Skeletal muscle satellite cell (primary cell): ENCODE data around the gene KEAP1. TPM values are rescaled to one million over a fixed set of nuclear protein-coding genes. Genes with fewer than 3 reads are reported as not detected.
"Not testable (repeated sequence)": the region's sequence is repeated elsewhere in the genome, so short reads cannot be mapped to it uniquely, and the experiment has no call there.

ENCODE experiments used
- H3K27me3 ChIP-seq: 2 replicates; pipeline ENCODE4 v1.7.0; 2013; ENCODE audit warnings: low read length; ENCODE audit not compliant: control insufficient read depth, insufficient read depth
- H3K36me3 ChIP-seq: 2 replicates; pipeline ENCODE4 v1.7.0; 2013; ENCODE audit warnings: mild to moderate bottlenecking, control low read depth, low read length; ENCODE audit not compliant: insufficient read depth
- H3K4me1 ChIP-seq: 2 replicates; pipeline ENCODE4 v1.7.0; 2013; ENCODE audit warnings: low read length; ENCODE audit not compliant: control insufficient read depth, insufficient read depth
- H3K4me2 ChIP-seq: 2 replicates; pipeline ENCODE4 v1.7.0; 2013; ENCODE audit warnings: mild to moderate bottlenecking, low read length
- H3K4me3 ChIP-seq: 2 replicates; pipeline ENCODE4 v1.7.0; 2013; ENCODE audit warnings: low read length
- H3K9ac ChIP-seq: 2 replicates; pipeline ENCODE4 v1.7.0; 2013; ENCODE audit warnings: mild to moderate bottlenecking, low read depth, low read length, moderate library complexity
- H3K9me3 ChIP-seq: replicated peaks from 2 replicates; pipeline ENCODE4 v1.7.0; 2013; ENCODE audit warnings: mild to moderate bottlenecking, control low read depth, low read length
- total RNA-seq: library from RNA; depleted of rRNA; stranded (reverse); fragments of >200 nt; gene quantifications from 2 replicates; pipeline ENCODE4 v1.2.3, GENCODE V29; 2012; rRNA removed

KEAP1 gene
- total RNA-seq: 50.4 and 55.0 TPM in 2 replicates

- peak within 1 kb of the TSS; percentile 96 for H3K4me2 ChIP-seq
- no peaks in the 10 kb centered on the region for H3K9me3 ChIP-seq
- peak within 1 kb of the TSS; percentile 99 for H3K9ac ChIP-seq
- peak within 1 kb of the TSS; percentile 88 for H3K4me3 ChIP-seq
- peaks cover 8% of the 10 kb centered on the region for H3K4me1 ChIP-seq
- H3K27me3 ChIP-seq: no peaks in the 10 kb centered on the region
- H3K36me3 ChIP-seq: peaks cover 17% of the 10 kb centered on the region
Observed at GRCh38 chr19:10503002-10503789, at the start of gene KEAP1. KEAP1 (minus strand) TSS chr19:10503356; CDS start chr19:10500033, 3,323 bp downstream.

- Histone ChIP-seq H3K36me3 (peaks cover 57% of the 10 kb centered on the region), H3K9ac (no peak overlapping the region), H3K4me1 (no peaks in the 10 kb centered on the region), H3K4me3 (no peak overlapping the region), H3K4me2 (no peak overlapping the region), H3K9me3 (no peaks in the 10 kb centered on the region), H3K27me3 (no peaks in the 10 kb centered on the region)
Observed at GRCh38 chr19:10552510-10553053, 49.4 kb upstream of the KEAP1 start.

GRCh38 chr19:10551698-10552301 lies 48.6 kb upstream of the KEAP1 start:
- H3K9ac ChIP-seq: no peak overlapping the region
- H3K4me1 ChIP-seq: no peaks in the 10 kb centered on the region
- no peaks in the 10 kb centered on the region for H3K27me3 ChIP-seq
- peaks cover 59% of the 10 kb centered on the region for H3K36me3 ChIP-seq
- H3K4me3 ChIP-seq: no peak overlapping the region
- H3K9me3 ChIP-seq: no peaks in the 10 kb centered on the region
- no peak overlapping the region for H3K4me2 ChIP-seq

- not testable (repeated sequence) for H3K9ac ChIP-seq, H3K4me3 ChIP-seq, H3K27me3 ChIP-seq, H3K4me1 ChIP-seq, H3K9me3 ChIP-seq, H3K4me2 ChIP-seq
- H3K36me3 ChIP-seq: peaks cover 60% of the 10 kb centered on the region
Observed at GRCh38 chr19:10551006-10551405, 47.9 kb upstream of the KEAP1 start.

- no peak overlapping the region for H3K4me3 ChIP-seq
- no peaks in the 10 kb centered on the region for H3K9me3 ChIP-seq
- no peak overlapping the region for H3K9ac ChIP-seq
- no peaks in the 10 kb centered on the region for H3K4me1 ChIP-seq
- H3K4me2 ChIP-seq: no peak overlapping the region
- H3K27me3 ChIP-seq: no peaks in the 10 kb centered on the region
- H3K36me3 ChIP-seq: peaks cover 53% of the 10 kb centered on the region
Observed at GRCh38 chr19:10550336-10550735, 47.2 kb upstream of the KEAP1 start.

- no peak overlapping the region for H3K4me2 ChIP-seq
- H3K9me3 ChIP-seq: no peaks in the 10 kb centered on the region
- peaks cover 5% of the 10 kb centered on the region for H3K4me1 ChIP-seq
- peaks cover 48% of the 10 kb centered on the region for H3K36me3 ChIP-seq
- H3K4me3 ChIP-seq: no peak overlapping the region
- no peaks in the 10 kb centered on the region for H3K27me3 ChIP-seq
- H3K9ac ChIP-seq: no peak overlapping the region
Observed at GRCh38 chr19:10549733-10550132, 46.6 kb upstream of the KEAP1 start.

- H3K4me2 ChIP-seq: no peak overlapping the region
- H3K27me3 ChIP-seq: no peaks in the 10 kb centered on the region
- H3K4me1 ChIP-seq: peaks cover 9% of the 10 kb centered on the region
- no peak overlapping the region for H3K9ac ChIP-seq
- no peak overlapping the region for H3K4me3 ChIP-seq
- H3K36me3 ChIP-seq: peaks cover 39% of the 10 kb centered on the region
- H3K9me3 ChIP-seq: no peaks in the 10 kb centered on the region
Observed at GRCh38 chr19:10548746-10549276, 45.7 kb upstream of the KEAP1 start.

- Histone ChIP-seq H3K9ac (no peak overlapping the region), H3K36me3 (peaks cover 19% of the 10 kb centered on the region), H3K9me3 (no peaks in the 10 kb centered on the region), H3K4me2 (no peak overlapping the region), H3K4me3 (no peak overlapping the region), H3K27me3 (no peaks in the 10 kb centered on the region), H3K4me1 (peaks cover 12% of the 10 kb centered on the region)
Observed at GRCh38 chr19:10546817-10547216, 43.7 kb upstream of the KEAP1 start.

GRCh38 chr19:10544753-10545251 lies 41.6 kb upstream of the KEAP1 start:
- Histone ChIP-seq H3K36me3 (peaks cover 15% of the 10 kb centered on the region), H3K4me2 (peak overlapping the region; percentile 98), H3K9me3 (no peaks in the 10 kb centered on the region), H3K4me1 (peaks cover 12% of the 10 kb centered on the region), H3K27me3 (no peaks in the 10 kb centered on the region), H3K9ac (peak overlapping the region; percentile 98), H3K4me3 (peak overlapping the region; percentile 93)

- H3K9me3 ChIP-seq: no peaks in the 10 kb centered on the region
- H3K27me3 ChIP-seq: peaks cover under 1% of the 10 kb centered on the region
Observed at GRCh38 chr19:10544242-10544752, 41.1 kb upstream of the KEAP1 start.

More at GRCh38 chr19:10544242-10544752, 41.1 kb upstream of the KEAP1 start:
- peak overlapping the region; percentile 98 for H3K4me2 ChIP-seq
- peak overlapping the region; percentile 98 for H3K9ac ChIP-seq
- peaks cover 12% of the 10 kb centered on the region for H3K4me1 ChIP-seq
- H3K4me3 ChIP-seq: peak overlapping the region; percentile 93
- H3K36me3 ChIP-seq: peaks cover 15% of the 10 kb centered on the region
